NCI-H1092 (cell line): Measurements from ENCODE around the gene EXOC6B.

ENCODE experiments used
- DNase-seq: peaks from one replicate; lab custom pipeline; 2025; lab: John Stamatoyannopoulos, UW

Gene EXOC6B

GRCh38 chr2:72132981-72133720, 692.7 kb downstream of the EXOC6B start:
- no peak for DNase-seq

- DNase-seq = no peak
Measured at GRCh38 chr2:72131916-72132841, 693.7 kb downstream of the EXOC6B start.

- DNase-seq = no peak
Measured at GRCh38 chr2:72131371-72131891, 694.4 kb downstream of the EXOC6B start.

GRCh38 chr2:72130659-72131360, 695.0 kb downstream of the EXOC6B start:
- no peak for DNase-seq

GRCh38 chr2:72129681-72130340, 696.0 kb downstream of the EXOC6B start:
- no peak for DNase-seq

- no peak for DNase-seq
Measured at GRCh38 chr2:72128843-72129227, 697.0 kb downstream of the EXOC6B start.

- DNase-seq = no peak
Measured at GRCh38 chr2:72128059-72128842, 697.6 kb downstream of the EXOC6B start.

- no peak for DNase-seq
Measured at GRCh38 chr2:72127401-72128058, 698.3 kb downstream of the EXOC6B start.

GRCh38 chr2:72126186-72127100, 699.4 kb downstream of the EXOC6B start:
- DNase-seq = no peak
